H9 (cell line): ENCODE measurements around the gene TARP.

ENCODE experiments used
- DNase-seq: peaks from one replicate; pipeline ENCODE4 v3.0.0-alpha.2; 2017
- H2AFZ ChIP-seq: one replicate; pipeline ENCODE4 v1.6.1; 2013; ENCODE audit warnings: mild to moderate bottlenecking, low read length, control low read depth, moderate library complexity
- H2AK5ac ChIP-seq: 2 replicates; pipeline ENCODE4 v1.6.1; 2013; ENCODE audit warnings: low read length, control low read depth, mixed read lengths; ENCODE audit not compliant: insufficient read length
- H2BK120ac ChIP-seq: one replicate; pipeline ENCODE4 v1.6.1; 2013; ENCODE audit warnings: low read depth, mild to moderate bottlenecking, low read length, control low read depth, inconsistent platforms; ENCODE audit not compliant: poor library complexity, severe bottlenecking
- H2BK12ac ChIP-seq: 2 replicates; pipeline ENCODE4 v1.6.1; 2013; ENCODE audit warnings: low read length, control low read depth, mixed read lengths, low read depth; ENCODE audit not compliant: insufficient read length
- H2BK15ac ChIP-seq: 2 replicates; pipeline ENCODE4 v1.6.1; 2013; ENCODE audit warnings: low read depth, low read length, control low read depth
- H2BK20ac ChIP-seq: one replicate; pipeline ENCODE4 v1.6.1; 2013; ENCODE audit warnings: low read depth, mild to moderate bottlenecking, low read length, control low read depth, inconsistent platforms; ENCODE audit not compliant: poor library complexity, severe bottlenecking
- H2BK5ac ChIP-seq: 2 replicates; pipeline ENCODE4 v1.6.1; 2013; ENCODE audit warnings: low read length, control low read depth, mixed read lengths; ENCODE audit not compliant: insufficient read length
- H3K14ac ChIP-seq: 2 replicates; pipeline ENCODE4 v1.6.1; 2013; ENCODE audit warnings: low read length, control low read depth; ENCODE audit not compliant: insufficient read depth
- H3K18ac ChIP-seq: 2 replicates; pipeline ENCODE4 v1.6.1; 2013; ENCODE audit warnings: low read depth, mild to moderate bottlenecking, mixed read lengths, low read length, control low read depth; ENCODE audit not compliant: insufficient read length
- H3K23ac ChIP-seq: 2 replicates; pipeline ENCODE4 v1.6.1; 2013; ENCODE audit warnings: low read length, control low read depth, mixed read lengths, low read depth; ENCODE audit not compliant: insufficient read length
- H3K23me2 ChIP-seq: 2 replicates; pipeline ENCODE4 v1.6.1; 2013; ENCODE audit warnings: low read depth, mild to moderate bottlenecking, mixed read lengths, low read length, control low read depth; ENCODE audit not compliant: insufficient read length, poor library complexity, severe bottlenecking
- H3K27ac ChIP-seq: 2 replicates; pipeline ENCODE4 v1.5.1; 2013; ENCODE audit warnings: low read length, control low read depth, mixed read lengths, low read depth; ENCODE audit not compliant: insufficient read length
- H3K27me3 ChIP-seq: 2 replicates; pipeline ENCODE4 v1.6.1; 2013; ENCODE audit warnings: low read length, control low read depth, inconsistent platforms; ENCODE audit not compliant: insufficient read depth
- H3K4ac ChIP-seq: 2 replicates; pipeline ENCODE4 v1.6.1; 2013; ENCODE audit warnings: low read depth, mild to moderate bottlenecking, control low read depth, inconsistent platforms, low read length, moderate library complexity
- H3K4me1 ChIP-seq: 2 replicates; pipeline ENCODE4 v1.6.1; 2013; ENCODE audit warnings: low read length, control low read depth, inconsistent platforms; ENCODE audit not compliant: insufficient read depth
- H3K4me2 ChIP-seq: 2 replicates; pipeline ENCODE4 v1.6.1; 2013; ENCODE audit warnings: low read length, control low read depth, mixed read lengths; ENCODE audit not compliant: insufficient read length, insufficient read depth
- H3K56ac ChIP-seq: 2 replicates; pipeline ENCODE4 v1.6.1; 2013; ENCODE audit warnings: low read depth, mild to moderate bottlenecking, mixed read lengths, low read length, control low read depth; ENCODE audit not compliant: insufficient read length
- H3K79me1 ChIP-seq: 2 replicates; pipeline ENCODE4 v1.6.1; 2013; ENCODE audit warnings: low read depth, mild to moderate bottlenecking, moderate library complexity, low read length, control low read depth, inconsistent platforms; ENCODE audit not compliant: insufficient read depth, poor library complexity, severe bottlenecking
- H3K79me2 ChIP-seq: 2 replicates; pipeline ENCODE4 v1.6.1; 2013; ENCODE audit warnings: low read length, control low read depth, inconsistent platforms; ENCODE audit not compliant: insufficient read depth
- H3K9ac ChIP-seq: 2 replicates; pipeline ENCODE4 v1.6.1; 2013; ENCODE audit warnings: low read length, control low read depth, mixed read lengths; ENCODE audit not compliant: insufficient read length; ENCODE audit errors: extremely low read depth
- H3K9me3 ChIP-seq: one replicate; pipeline ENCODE4 v1.6.1; 2013; ENCODE audit warnings: low read depth, low read length, inconsistent platforms; ENCODE audit not compliant: control insufficient read depth
- H3T11ph ChIP-seq: one replicate; pipeline ENCODE4 v1.6.1; 2013; ENCODE audit warnings: mild to moderate bottlenecking, low read length, control low read depth, inconsistent platforms
- H4K20me1 ChIP-seq: one replicate; pipeline ENCODE4 v1.6.1; 2013; ENCODE audit not compliant: control insufficient read depth, insufficient read length, insufficient read depth
- H4K5ac ChIP-seq: 2 replicates; pipeline ENCODE4 v1.6.1; 2013; ENCODE audit warnings: low read depth, mild to moderate bottlenecking, mixed read lengths, low read length, control low read depth; ENCODE audit not compliant: insufficient read length
- H4K8ac ChIP-seq: replicated peaks from 2 replicates; pipeline ENCODE4 v1.6.1; 2013; ENCODE audit warnings: low read length, control low read depth, mixed read lengths, low read depth; ENCODE audit not compliant: insufficient read length
- H4K91ac ChIP-seq: 2 replicates; pipeline ENCODE4 v1.6.1; 2013; ENCODE audit warnings: low read depth, mild to moderate bottlenecking, moderate library complexity, mixed read lengths, low read length, control low read depth; ENCODE audit not compliant: insufficient read length
- H3K27ac Mint-ChIP-seq, 3 experiments: 2 replicates in 2 of 3; 3 replicates in 1 of 3; pipeline ENCODE4 v1.8.0; 2020 to 2021; ENCODE audit warnings: mixed read lengths in 3 of 3, mild to moderate bottlenecking in 1 of 3, moderate library complexity in 1 of 3
- H3K27me3 Mint-ChIP-seq: 2 replicates; pipeline ENCODE4 v1.8.0; 2021; ENCODE audit warnings: low read depth, mild to moderate bottlenecking, moderate library complexity, mixed read lengths
- H3K36me3 Mint-ChIP-seq, 3 experiments: 2 replicates in 2 of 3; 3 replicates in 1 of 3; pipeline ENCODE4 v1.8.0; 2020 to 2021; ENCODE audit warnings: low read depth in 3 of 3, mixed read lengths in 3 of 3; ENCODE audit not compliant: insufficient read depth in 1 of 3
- H3K4me1 Mint-ChIP-seq, 2 experiments: 2 replicates each; pipeline ENCODE4 v1.8.0; 2020; ENCODE audit warnings: mixed read lengths in 2 of 2
- H3K4me3 Mint-ChIP-seq, 2 experiments: 2 replicates in 1 of 2; 3 replicates in 1 of 2; pipeline ENCODE4 v1.8.0; 2020 to 2021; ENCODE audit warnings: mild to moderate bottlenecking in 2 of 2, mixed read lengths in 2 of 2, moderate library complexity in 1 of 2
- H3K9me3 Mint-ChIP-seq, 2 experiments: 2 replicates in 1 of 2; 3 replicates in 1 of 2; pipeline ENCODE4 v1.8.0; 2020; ENCODE audit warnings: mild to moderate bottlenecking in 2 of 2, mixed read lengths in 2 of 2, moderate library complexity in 1 of 2
- CTCF ChIP-seq: fragments of 200-600 bp; sonication (generic); conservative IDR thresholded peaks from 3 replicates; pipeline ENCODE4 v1.8.0; 2021; ENCODE audit warnings: antibody characterized with exemption, mild to moderate bottlenecking
- WGBS: extraction: QIAGEN DNeasy Blood & Tissue Kit; methylation state at CpG from one replicate; pipeline ENCODE4 v1.1.7; 2013; ENCODE audit warnings: missing lambda C conversion rate, low lambda C conversion rate, mixed read lengths; ENCODE audit not compliant: insufficient read length; ENCODE audit errors: extremely low coverage; 5-methylcytosine and 5-hydroxymethylcytosine counted together

The TARP gene

GRCh38 chr7:38217672-38218071 lies 55.8 kb downstream of the TARP start:
- no peak for TF ChIP-seq CTCF
- no peak overlapping the region for H3T11ph ChIP-seq
- no peak overlapping the region for H2BK20ac ChIP-seq
- H3K27ac Mint-ChIP-seq, result peak overlapping the region in 1 of 3 experiments; percentile 53; a peak in 3 of 7 replicates
- no peak overlapping the region for H2AFZ ChIP-seq
- H3K23me2 ChIP-seq, result no peaks in the 10 kb centered on the region
- no peaks in the 10 kb centered on the region for H3K9me3 Mint-ChIP-seq
- no peak overlapping the region for H3K4me2 ChIP-seq
- H3K36me3 Mint-ChIP-seq, result peaks cover 9 to 34% (median 33%) of the 10 kb centered on the region in 3 experiments; a peak in 5 of 7 replicates
- H4K91ac ChIP-seq, result no peak overlapping the region
- H3K14ac ChIP-seq, result no peak overlapping the region
- H2AK5ac ChIP-seq, result no peak overlapping the region
- no peak overlapping the region for H3K27ac ChIP-seq
- no peak overlapping the region for H3K4me3 Mint-ChIP-seq
- H2BK120ac ChIP-seq, result no peak overlapping the region
- H4K8ac ChIP-seq, result no peak overlapping the region
- no peaks in the 10 kb centered on the region for H3K27me3 ChIP-seq
- no peak overlapping the region for H3K56ac ChIP-seq
- H3K23ac ChIP-seq, result no peak overlapping the region
- no peak overlapping the region for H2BK5ac ChIP-seq
- H3K27me3 Mint-ChIP-seq, result no peaks in the 10 kb centered on the region
- no peak overlapping the region for H2BK15ac ChIP-seq
- H3K4me1 Mint-ChIP-seq, result peaks cover 19 to 22% of the 10 kb centered on the region in 2 experiments
- H3K4me1 ChIP-seq, result peaks cover 2% of the 10 kb centered on the region; the same call in 1 of the 2 replicates
- WGBS, result no CpG with 5 or more reads among the region's 2 CpGs
- H2BK12ac ChIP-seq, result no peak overlapping the region
- H3K18ac ChIP-seq, result no peak overlapping the region
- no peak overlapping the region for H3K4ac ChIP-seq
- H4K5ac ChIP-seq, result no peak overlapping the region
- no peak overlapping the region for H3K9ac ChIP-seq
- no peaks in the 10 kb centered on the region for H3K79me2 ChIP-seq
- no peak for DNase-seq
- no peaks in the 10 kb centered on the region for H4K20me1 ChIP-seq
- no peaks in the 10 kb centered on the region for H3K79me1 ChIP-seq
- H3K9me3 ChIP-seq, result no peaks in the 10 kb centered on the region
